Stimulated activated CD8-positive, alpha-beta memory T cell treated with anti-CD3 and anti-CD28 coated beads, Interleukin-4, amount 100 ng/mL, for 4 hours (primary cell): ENCODE data around the gene ALX3.
"Not testable (repeated sequence)": the region's sequence is repeated elsewhere in the genome, so short reads cannot be mapped to it uniquely, and the experiment has no call there.

Source experiments
- DNase-seq, 2 donors: peaks; one replicate each; pipeline ENCODE4 v3.0.0-alpha.2; 2020; ENCODE audit warnings: low read depth in 2 of 2, low spot score in 1 of 2

The ALX3 gene

DNA sequence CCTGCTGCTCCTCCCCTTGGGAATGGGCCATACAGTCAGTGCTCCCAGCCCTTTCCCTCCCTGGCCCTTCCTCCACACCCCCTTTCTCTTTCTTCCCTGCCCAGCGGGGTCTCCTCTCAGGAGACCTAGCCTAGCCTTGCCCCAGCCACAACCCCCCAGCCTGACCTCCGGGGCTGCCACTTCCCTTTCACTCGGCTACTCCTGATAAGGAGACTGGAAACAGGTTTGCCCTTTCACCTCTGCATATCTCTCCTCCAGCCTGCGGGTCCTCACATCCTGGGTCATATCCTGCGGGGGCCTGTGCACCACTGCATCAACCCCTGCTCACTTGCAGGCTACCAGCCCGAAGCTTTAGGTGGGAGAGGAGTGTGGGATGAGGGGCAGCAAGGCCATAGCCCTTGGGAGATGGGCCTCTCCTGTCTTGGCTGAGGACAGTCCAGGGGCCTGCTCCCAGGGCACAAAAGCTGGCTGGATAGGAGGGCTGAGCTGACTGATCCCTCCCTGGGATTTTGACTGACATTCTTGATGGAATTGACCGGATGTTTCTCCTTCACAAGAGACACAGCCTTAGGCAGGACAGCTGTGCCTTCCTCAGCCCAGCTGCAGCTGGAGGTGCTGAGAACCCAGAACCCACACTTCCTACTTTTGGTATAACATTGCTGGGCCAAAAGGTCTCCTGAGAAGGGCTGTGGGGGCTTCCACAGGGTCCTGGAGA is 19.2 kb upstream of the ALX3 start:
- no peak for DNase-seq

DNA sequence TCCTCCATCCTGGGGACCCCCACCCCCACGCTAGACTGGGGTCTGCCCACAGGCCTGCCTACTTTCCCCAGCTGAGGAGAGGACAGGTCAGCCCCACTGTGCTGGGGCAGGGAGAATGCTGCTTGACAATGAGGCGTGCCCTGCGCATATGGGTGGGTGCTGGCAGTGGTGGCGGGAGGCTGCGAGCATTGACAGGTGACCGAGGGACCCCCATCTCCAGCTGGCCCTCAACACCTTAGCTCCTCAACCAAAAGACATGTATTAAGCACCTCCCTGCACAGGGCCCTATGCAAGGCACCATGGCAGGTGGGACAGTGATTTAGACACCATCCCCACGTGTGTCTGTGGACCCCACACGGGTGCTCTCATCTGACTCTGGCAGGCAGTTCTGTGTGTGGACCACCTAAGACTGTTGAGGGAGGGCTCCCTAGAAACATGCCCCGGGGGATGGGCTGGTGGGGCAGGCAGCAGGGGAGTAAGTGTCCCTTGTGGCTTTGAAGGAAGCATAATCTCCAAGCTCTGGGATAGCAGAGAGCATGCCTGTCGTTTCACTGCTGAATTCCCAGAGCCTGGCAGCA is 18.4 kb upstream of the ALX3 start:
- DNase-seq = no peak

GRCh38 chr1:110087812-110088738 is 17.6 kb upstream of the ALX3 start:
- no peak for DNase-seq

DNA sequence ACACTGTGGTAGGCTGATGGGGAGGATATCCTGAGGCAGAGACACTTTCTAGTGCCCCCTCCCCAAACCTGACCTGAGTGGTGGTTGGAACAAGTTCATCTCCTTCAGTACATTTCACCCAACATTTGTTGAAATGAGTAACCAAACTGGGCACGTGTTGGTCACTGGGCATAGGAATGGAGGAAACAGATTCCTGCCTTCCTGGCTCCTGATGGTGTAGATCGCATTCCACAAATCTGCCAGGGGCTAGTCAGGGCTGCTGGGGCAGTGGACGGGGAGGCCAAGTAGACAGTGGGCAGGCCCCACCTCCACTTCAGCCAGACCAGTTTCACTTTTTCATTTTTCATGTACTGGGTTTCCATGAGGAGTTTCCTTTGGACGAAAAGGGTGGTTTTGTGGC is 16.5 kb upstream of the ALX3 start:
- no peak for DNase-seq

- DNase-seq = no peak
Measured at GRCh38 chr1:110085671-110086070, 15.2 kb upstream of the ALX3 start.

DNA sequence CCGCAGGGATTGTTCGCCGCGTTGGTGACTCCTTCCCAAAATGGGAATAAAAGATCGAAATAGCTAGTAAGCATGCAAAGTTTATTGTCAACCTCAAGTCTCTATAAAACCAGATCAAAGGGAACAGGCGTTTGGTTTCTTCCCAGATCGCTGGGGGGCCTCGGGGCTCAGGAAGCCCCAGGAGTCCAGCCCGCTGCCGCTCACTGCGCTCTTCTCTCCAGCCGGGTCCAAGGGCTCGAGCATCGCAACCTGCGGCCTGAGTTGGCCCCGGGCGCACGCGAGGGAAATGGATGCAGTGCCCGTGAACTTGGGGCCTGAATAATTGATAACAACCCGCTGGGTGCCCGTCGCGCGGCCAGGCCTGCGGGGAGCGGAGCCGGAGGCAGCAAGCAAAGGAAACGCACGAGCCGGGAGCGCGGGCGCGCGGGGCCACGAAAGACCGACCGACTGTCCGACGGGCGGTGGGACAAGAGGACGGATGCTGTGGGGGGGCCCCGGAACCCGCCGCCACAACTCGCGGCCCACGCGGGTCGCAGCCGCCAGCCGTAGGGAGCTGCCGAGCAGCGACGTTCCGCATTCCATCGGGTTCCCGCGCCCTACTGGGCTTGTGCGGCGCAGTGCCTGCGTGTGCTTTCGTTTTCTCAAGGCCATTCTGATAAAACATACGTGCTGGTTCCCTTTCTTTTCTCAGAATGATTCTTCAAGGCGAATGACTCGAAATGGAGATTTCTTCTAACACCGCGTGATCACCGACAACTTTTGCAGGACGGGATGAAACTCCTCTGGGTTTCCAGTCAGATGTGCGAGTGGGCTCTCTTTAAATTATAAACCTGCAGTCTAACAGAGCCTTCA is 14.0 kb upstream of the ALX3 start:
- DNase-seq = no peak

DNA sequence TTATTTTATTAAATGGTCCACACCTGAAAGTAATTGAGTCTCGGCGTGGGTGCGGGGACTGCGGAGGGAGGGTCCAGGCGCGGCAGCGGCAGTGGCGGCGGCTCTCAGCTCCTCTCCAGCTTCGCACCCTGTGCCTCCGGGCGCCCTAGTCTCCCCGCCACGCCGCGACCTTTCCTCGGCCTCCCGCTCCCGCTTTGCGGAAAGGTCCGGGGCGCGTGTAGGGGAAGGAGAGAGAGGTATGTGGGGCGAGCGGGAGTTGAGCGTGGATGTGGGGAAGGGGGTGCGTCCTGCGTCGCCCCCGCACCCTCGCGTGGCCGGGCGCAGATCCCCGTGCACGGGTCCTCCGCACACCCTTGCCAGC is 13.4 kb upstream of the ALX3 start:
- no peak for DNase-seq

DNA sequence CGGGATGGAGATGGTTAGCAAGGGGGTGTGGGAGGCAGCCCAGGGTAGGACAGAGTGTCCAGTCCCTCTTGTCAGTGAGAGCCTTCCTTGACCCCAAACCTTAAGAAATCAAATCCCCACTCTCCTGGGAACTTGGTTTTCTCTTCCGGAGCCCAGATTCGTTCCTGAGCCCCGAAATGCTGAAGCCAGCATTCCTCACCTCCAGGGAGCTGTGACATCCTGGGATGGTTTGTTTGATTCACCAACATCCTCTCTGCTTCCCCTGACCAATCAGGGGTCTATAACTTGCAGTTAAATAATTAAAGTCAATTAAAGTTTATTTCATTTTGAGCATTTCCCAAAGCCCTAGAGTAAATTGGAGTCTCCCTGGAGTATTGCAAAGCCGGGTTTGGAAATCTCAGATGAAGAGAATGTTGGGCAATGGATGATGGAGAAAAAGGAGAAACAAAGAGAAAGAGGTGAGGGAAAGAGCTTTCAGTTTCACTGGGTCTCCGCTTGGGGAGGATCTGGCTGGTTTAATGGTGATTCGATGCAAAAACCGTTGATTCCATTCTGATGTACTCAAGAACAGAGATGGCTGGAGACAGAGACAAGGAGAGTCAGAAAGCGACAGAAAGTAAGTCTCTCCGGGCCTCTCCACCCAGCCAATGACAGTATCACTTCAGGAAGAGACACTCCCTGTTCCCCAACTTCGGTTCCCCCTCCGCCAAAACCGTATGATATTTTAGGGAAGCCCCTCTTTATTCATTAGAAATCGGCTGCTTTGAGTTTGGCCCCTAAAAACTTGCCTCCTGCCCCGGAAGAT is 12.8 kb upstream of the ALX3 start:
- no peak for DNase-seq

GRCh38 chr1:110082477-110082876 is 12.0 kb upstream of the ALX3 start:
- DNase-seq = no peak

DNA sequence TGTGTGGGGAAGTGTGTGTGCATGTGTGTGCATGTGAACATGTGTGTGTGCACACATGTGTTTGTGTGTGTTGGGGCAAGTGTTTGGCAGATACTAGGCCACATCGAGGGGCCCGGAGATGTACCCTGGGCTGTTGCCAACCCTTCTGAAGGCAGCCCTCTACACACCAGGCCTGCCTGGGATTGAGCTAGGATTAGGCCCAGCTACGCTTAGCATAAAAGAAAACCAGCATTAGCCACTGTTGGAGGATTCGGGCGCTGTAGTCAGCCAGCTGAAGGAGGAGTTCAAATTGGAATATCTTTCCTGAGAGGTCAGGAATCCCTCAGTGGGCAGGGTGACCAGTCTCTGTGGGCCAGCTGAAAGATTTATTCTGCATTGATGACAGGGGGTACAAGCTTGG is 10.6 kb upstream of the ALX3 start:
- no peak for DNase-seq

GRCh38 chr1:110079995-110080394 is 9.5 kb upstream of the ALX3 start:
- not testable (repeated sequence) for DNase-seq

GRCh38 chr1:110076789-110077500 is 6.5 kb upstream of the ALX3 start:
- DNase-seq = no peak

- no peak for DNase-seq
Measured at GRCh38 chr1:110074166-110074565, 3.7 kb upstream of the ALX3 start.

DNA sequence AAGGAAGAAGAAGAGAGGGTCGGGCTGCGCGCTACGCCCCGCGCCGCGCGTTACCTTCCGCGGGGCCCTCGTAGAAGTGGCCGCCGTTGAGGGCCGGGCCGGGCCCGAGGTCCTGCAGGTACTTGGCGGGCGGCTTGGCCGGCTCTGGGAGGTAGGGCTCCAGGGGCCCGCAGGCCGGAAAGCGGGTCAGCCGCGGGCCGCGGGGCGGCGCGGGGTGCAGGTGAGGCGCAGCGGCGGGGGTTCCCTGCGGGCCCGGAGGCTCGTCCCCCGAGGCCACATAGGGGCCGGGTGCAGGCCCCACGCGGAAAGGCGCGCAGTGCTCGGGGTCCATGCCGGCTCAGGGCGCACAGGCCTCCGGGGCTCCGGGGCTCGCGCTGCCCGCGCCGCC is 196 bp downstream of the ALX3 start:
- no peak for DNase-seq

DNA sequence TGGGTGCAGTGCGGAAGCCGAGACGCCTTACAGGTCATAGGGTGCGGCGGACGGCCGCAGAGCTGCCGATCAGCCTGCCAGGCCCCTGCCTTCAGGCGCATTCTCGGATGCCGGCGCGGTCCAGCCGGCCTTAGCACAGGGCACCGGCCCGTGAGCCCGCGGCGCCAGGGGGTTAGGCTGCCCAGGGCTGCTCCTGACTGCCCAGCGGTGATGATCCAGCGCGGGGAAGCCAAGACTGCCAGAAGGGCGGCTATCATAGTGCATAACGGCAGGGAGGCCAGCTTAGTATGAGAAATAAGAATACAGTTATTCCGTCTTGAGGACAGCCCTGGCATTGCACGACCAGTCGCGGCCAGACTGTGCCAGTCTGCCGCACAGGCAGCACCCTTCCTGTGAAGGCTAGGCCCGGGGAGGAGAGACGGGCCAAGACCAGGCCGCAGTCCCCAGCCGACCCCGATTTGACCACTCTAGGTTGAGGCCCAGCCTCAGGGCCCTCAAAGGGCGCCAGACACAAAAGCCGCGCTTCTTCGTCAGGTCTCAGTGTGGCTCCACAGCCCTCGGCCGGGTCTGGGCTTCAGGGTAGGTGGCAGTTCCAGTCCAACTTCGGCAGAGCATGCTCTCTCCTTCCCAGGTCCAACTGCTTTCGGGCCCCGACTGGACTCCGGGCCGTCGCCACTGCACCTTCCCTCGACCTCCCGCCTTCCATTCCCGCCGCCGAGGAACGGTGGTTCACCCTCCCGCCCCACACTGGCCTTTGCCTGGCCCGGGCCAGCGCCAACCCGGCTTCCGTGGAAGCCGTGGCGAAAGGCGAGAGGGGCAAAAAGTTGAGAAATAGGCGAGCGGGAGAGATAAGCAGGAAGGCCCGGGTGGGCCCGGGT is 829 bp downstream of the ALX3 start:
- no peak for DNase-seq

DNA sequence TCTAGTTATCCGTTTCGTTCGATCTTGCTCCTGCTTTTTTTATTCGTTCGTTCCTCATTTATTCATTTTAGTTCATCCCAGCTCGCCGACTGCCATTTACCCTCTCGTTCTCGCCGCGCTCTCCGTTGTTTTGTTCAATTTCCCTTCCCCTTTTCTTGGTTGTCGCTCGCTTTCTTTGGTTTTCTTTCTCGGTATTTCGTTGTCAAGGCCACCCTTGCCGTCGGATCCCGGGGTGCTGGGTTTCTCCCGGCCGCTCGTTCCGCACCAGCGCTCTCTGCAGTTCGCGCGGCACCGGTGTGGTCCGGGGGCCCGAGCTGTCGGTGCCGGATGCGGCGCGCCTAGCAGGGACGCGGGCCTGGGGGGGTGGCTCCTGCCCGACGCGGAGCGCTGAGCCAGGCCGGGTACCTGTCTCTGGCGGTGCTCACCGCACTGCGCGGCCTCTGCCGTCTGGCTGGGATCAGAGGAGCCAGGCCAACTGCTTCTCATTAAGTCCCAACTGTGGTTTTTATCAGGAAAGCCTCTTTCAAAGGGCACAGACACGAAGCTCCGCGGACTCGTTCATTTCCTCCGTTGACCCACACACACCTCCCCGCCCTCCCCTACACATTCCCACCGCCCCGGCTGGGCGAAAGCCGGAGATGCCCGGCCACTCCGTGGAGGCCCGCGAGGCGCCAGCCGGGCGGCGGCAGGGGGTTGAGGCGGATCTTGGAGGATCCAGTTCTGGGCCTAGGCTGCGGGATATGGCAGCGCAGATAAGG is 1.6 kb downstream of the ALX3 start:
- no peak for DNase-seq

GRCh38 chr1:110067893-110068645 is 2.4 kb downstream of the ALX3 start:
- no peak for DNase-seq
